OCI-LY1 (cell line): ENCODE data around the gene ITGA5.

Experiments
- H2AFZ ChIP-seq: fragments of 200-600 bp; sonication (generic), shearing (Covaris generic); 2 replicates; pipeline ENCODE4 v1.6.0; 2014; ENCODE audit warnings: antibody characterized with exemption, mild to moderate bottlenecking, low read length
- H3F3A ChIP-seq: fragments of 200-600 bp; sonication (generic), shearing (Covaris generic); 2 replicates; pipeline ENCODE4 v1.6.0; 2014; ENCODE audit warnings: mild to moderate bottlenecking, antibody characterized with exemption, low read length, moderate library complexity; ENCODE audit not compliant: insufficient read depth
- H3K27ac ChIP-seq: fragments of 200-600 bp; sonication (generic); 2 replicates; pipeline ENCODE4 v1.5.1; 2014; ENCODE audit warnings: low read length, mixed run types, mild to moderate bottlenecking, low read depth; ENCODE audit not compliant: poor library complexity, severe bottlenecking
- H3K27me3 ChIP-seq: fragments of 200-600 bp; sonication (generic); 2 replicates; pipeline ENCODE4 v1.6.0; 2014; ENCODE audit warnings: antibody characterized with exemption, mild to moderate bottlenecking, low read length, moderate library complexity; ENCODE audit not compliant: insufficient read depth
- H3K36me3 ChIP-seq: fragments of 200-600 bp; sonication (generic); 2 replicates; pipeline ENCODE4 v1.6.1; 2014; ENCODE audit warnings: mild to moderate bottlenecking, antibody characterized with exemption, low read length, moderate library complexity, mixed read lengths; ENCODE audit not compliant: insufficient read depth
- H3K4me1 ChIP-seq: fragments of 200-600 bp; sonication (generic); 2 replicates; pipeline ENCODE4 v1.5.1; 2014; ENCODE audit warnings: mild to moderate bottlenecking, low read length, moderate library complexity; ENCODE audit not compliant: insufficient read depth, severe bottlenecking
- H3K4me2 ChIP-seq: fragments of 200-600 bp; sonication (generic), shearing (Covaris generic); 2 replicates; pipeline ENCODE4 v1.6.1; 2014; ENCODE audit warnings: low read length
- H3K4me3 ChIP-seq: fragments of 200-600 bp; sonication (generic); 2 replicates; pipeline ENCODE4 v1.5.1; 2014; ENCODE audit warnings: low read length, low read depth, mild to moderate bottlenecking, mixed read lengths; ENCODE audit not compliant: poor library complexity, severe bottlenecking
- H3K79me2 ChIP-seq: fragments of 200-600 bp; shearing (Covaris generic); 2 replicates; pipeline ENCODE4 v1.6.1; 2016; ENCODE audit warnings: mixed run types, low read length, mixed read lengths; ENCODE audit not compliant: insufficient read depth
- H3K9ac ChIP-seq: fragments of 200-600 bp; sonication (generic), shearing (Covaris generic); 2 replicates; pipeline ENCODE4 v1.6.1; 2014; ENCODE audit warnings: mild to moderate bottlenecking, low read length, mixed read lengths
- H3K9me2 ChIP-seq: fragments of 200-600 bp; sonication (generic), shearing (Covaris generic); 2 replicates; pipeline ENCODE4 v1.6.1; 2014; ENCODE audit warnings: low read depth, mild to moderate bottlenecking, low read length, mixed read lengths
- H3K9me3 ChIP-seq: fragments of 200-600 bp; shearing (Covaris generic); 2 replicates; pipeline ENCODE4 v1.6.1; 2014; ENCODE audit warnings: low read length, mixed read lengths
- H4K20me1 ChIP-seq: fragments of 200-600 bp; sonication (generic), shearing (Covaris generic); 2 replicates; pipeline ENCODE4 v1.6.0; 2016; ENCODE audit warnings: mild to moderate bottlenecking, low read length; ENCODE audit not compliant: insufficient read depth
- EZH2 ChIP-seq: fragments of 200-600 bp; sonication (generic), shearing (Covaris generic); IDR thresholded peaks from 2 replicates; pipeline ENCODE4 v1.8.0; 2017; ENCODE audit warnings: borderline replicate concordance, mixed run types, mild to moderate bottlenecking, antibody characterized with exemption, low read length, moderate library complexity, mixed read lengths
- TF ChIP-seq, protein P1 (sequence below): fragments of 200-600 bp; sonication (generic), shearing (Covaris generic); IDR thresholded peaks from 2 replicates; pipeline ENCODE4 v1.5.1; 2017; ENCODE audit warnings: mild to moderate bottlenecking, antibody characterized with exemption, low read length, moderate library complexity, mixed read lengths

Gene ITGA5

DNA sequence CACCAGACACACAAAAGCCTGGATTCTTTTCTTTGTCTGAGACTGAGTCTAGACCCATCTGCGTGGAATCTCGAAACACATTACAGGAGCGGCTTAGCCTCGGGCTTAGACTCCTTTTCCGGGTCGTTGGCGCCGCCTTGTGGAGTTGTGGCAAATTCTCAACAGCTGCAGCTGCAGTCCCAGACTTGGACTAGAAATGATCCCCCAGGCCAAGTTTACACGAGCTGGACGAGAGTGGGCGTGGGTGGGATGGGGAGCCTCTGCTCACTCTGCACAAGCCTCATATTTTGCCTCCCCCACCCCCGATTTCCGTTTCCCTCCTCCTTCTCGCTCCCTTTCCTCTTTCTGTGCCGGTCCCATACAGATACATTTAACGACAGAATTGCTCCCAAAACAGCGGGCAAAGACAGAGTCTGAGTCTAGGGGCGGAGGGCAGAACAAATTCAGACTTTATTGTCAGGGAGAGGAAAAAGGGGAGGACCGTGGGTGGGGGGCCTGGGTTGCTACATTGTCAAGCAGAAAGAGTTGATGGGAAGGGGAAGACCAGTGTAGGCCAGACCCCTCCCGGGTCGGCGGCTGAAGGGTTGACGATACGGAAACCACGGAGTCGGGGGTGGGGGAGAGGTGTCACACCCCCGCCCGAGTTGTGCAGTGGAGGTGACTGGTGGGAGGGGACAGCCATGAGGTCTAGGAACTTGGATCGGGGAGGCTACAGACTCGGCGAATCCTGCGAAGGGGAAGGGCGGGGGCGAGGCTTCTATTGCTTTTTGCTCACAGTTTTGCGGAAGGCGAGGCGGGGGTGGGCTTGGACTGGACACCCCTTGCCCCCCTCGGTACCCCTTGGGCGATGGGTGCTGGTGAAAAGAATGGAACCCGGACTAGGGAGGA is 50.1 kb downstream of the ITGA5 start:
- Histone ChIP-seq H3K27me3 (no peaks in the 10 kb centered on the region; the same call in 1 of the 2 replicates), H3K36me3 (no peaks in the 10 kb centered on the region), H2AFZ (no peak overlapping the region), H3K27ac (no peak overlapping the region), H3K4me3 (peak overlapping the region; percentile 55), H3K9ac (peak overlapping the region; percentile 42; the same call in 1 of the 2 replicates), H3K9me3 (no peaks in the 10 kb centered on the region), H4K20me1 (no peaks in the 10 kb centered on the region), H3K4me2 (peak overlapping the region; percentile 90), H3K79me2 (no peaks in the 10 kb centered on the region), H3K9me2 (no peaks in the 10 kb centered on the region), H3F3A (no peaks in the 10 kb centered on the region), H3K4me1 (peaks cover 26% of the 10 kb centered on the region)
- TF ChIP-seq EZH2: no peak
- TF ChIP-seq, protein P1, sequence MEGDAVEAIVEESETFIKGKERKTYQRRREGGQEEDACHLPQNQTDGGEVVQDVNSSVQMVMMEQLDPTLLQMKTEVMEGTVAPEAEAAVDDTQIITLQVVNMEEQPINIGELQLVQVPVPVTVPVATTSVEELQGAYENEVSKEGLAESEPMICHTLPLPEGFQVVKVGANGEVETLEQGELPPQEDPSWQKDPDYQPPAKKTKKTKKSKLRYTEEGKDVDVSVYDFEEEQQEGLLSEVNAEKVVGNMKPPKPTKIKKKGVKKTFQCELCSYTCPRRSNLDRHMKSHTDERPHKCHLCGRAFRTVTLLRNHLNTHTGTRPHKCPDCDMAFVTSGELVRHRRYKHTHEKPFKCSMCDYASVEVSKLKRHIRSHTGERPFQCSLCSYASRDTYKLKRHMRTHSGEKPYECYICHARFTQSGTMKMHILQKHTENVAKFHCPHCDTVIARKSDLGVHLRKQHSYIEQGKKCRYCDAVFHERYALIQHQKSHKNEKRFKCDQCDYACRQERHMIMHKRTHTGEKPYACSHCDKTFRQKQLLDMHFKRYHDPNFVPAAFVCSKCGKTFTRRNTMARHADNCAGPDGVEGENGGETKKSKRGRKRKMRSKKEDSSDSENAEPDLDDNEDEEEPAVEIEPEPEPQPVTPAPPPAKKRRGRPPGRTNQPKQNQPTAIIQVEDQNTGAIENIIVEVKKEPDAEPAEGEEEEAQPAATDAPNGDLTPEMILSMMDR: peak; percentile 91

DNA sequence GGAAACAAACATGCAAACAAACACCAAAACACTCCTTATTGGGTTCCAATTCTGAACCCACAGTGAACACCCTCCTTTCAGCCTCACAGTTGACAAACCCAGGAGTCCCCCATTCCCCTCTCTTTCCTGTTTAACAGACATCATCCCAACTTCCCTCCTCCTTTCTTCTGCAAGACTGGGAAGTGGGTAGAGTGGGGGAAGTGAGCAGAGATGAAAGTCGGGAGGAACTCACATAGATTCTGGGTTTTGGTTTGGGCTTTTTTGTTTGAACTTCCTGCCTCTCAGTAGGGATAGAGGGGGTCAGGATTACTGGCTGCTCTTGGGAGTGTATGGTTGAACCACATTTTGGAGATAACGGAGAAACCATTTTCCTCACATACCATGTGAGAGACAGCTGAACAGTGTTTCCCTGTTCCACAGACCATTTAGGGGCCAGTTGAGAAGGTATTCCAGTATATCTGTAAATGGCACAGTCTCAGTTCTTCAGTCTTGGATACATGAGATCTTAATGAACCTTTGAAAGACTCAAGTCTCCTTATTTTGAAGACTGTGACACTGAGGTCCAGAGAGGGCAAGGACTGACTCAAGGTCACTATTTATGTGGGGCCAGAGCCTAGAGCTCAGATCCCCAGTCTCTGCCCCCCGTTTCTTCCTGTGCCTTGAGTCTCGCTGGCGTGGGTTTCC is 50.9 kb downstream of the ITGA5 start:
- TF ChIP-seq, protein P1: no peak
- no peak for TF ChIP-seq EZH2
- Histone ChIP-seq H3F3A (no peaks in the 10 kb centered on the region), H3K4me2 (peak overlapping the region; percentile 90), H2AFZ (no peak overlapping the region), H3K36me3 (no peaks in the 10 kb centered on the region), H3K27ac (no peak overlapping the region), H4K20me1 (no peaks in the 10 kb centered on the region), H3K9me3 (no peaks in the 10 kb centered on the region), H3K27me3 (no peaks in the 10 kb centered on the region; the same call in 1 of the 2 replicates), H3K4me3 (peak overlapping the region; percentile 55), H3K9me2 (no peaks in the 10 kb centered on the region), H3K4me1 (peaks cover 26% of the 10 kb centered on the region), H3K9ac (peak overlapping the region; percentile 42; the same call in 1 of the 2 replicates), H3K79me2 (no peaks in the 10 kb centered on the region)

DNA sequence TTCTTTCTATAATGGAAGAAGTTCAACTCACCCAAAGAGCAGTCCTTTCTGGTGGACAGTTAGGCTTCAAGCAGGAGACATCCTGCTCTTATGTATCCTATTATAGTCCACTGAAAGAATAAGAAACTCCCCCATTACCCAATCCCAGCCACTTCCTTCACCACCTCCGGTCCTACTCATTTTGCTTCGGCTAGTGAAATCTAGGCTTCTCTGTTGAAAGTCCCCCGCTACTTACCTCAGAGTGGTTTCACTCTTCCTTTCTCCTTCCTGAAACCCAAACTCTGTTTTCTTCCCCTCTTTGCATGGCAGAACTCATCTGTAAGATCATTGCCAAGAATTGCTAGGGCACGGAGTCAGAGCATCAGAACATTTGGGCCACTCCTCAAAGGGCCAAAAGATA is 54.7 kb downstream of the ITGA5 start, which contains the start of gene GPR84:
Gene GPR84 (minus strand): TSS at position 74 of the 400 bp plus-strand sequence. CDS start 635 bp downstream, outside the sequence.
- no peaks in the 10 kb centered on the region for H3K27me3 ChIP-seq
- H3F3A ChIP-seq: no peaks in the 10 kb centered on the region
- no peaks in the 10 kb centered on the region for H4K20me1 ChIP-seq
- H3K9ac ChIP-seq: no peak within 1 kb of the TSS
- H3K79me2 ChIP-seq: no peaks in the 10 kb centered on the region
- TF ChIP-seq, protein P1: no peak
- TF ChIP-seq EZH2: no peak
- no peaks in the 10 kb centered on the region for H3K9me2 ChIP-seq
- H3K4me1 ChIP-seq: peaks cover 19% of the 10 kb centered on the region
- H3K4me3 ChIP-seq: no peak within 1 kb of the TSS
- H3K36me3 ChIP-seq: no peaks in the 10 kb centered on the region
- no peaks in the 10 kb centered on the region for H3K9me3 ChIP-seq
- H2AFZ ChIP-seq: no peak within 1 kb of the TSS
- no peak within 1 kb of the TSS for H3K27ac ChIP-seq
- H3K4me2 ChIP-seq: no peak within 1 kb of the TSS
